Hematopoietic multipotent progenitor cell treated with erythropoietin and hydrocortisone succinate and interleukin-3 and kit ligand, for 15 days (in vitro differentiated cells): ENCODE measurements around the gene TNNT3.

Experiments
- DNase-seq: peaks from one replicate; pipeline ENCODE4 v3.0.0-alpha.2; 2015; ENCODE audit warnings: low spot score

Gene TNNT3

GRCh38 chr11:1896923-1897322 is 22.6 kb upstream of the TNNT3 start:
- no peak for DNase-seq

- DNase-seq, result peak; percentile 23
Measured at GRCh38 chr11:1899090-1899489, 20.4 kb upstream of the TNNT3 start.

GRCh38 chr11:1899686-1900085 is 19.8 kb upstream of the TNNT3 start:
- DNase-seq, result no peak

GRCh38 chr11:1906181-1906580 is 13.3 kb upstream of the TNNT3 start:
- no peak for DNase-seq

GRCh38 chr11:1906611-1907423 is 12.7 kb upstream of the TNNT3 start:
- DNase-seq, result no peak

- no peak for DNase-seq
Measured at GRCh38 chr11:1908618-1909017, 10.9 kb upstream of the TNNT3 start.

GRCh38 chr11:1909524-1909923 is 10.0 kb upstream of the TNNT3 start:
- no peak for DNase-seq

GRCh38 chr11:1912289-1912878 is 7.1 kb upstream of the TNNT3 start:
- no peak for DNase-seq

- DNase-seq, result no peak
Measured at GRCh38 chr11:1913271-1914060, 6.0 kb upstream of the TNNT3 start.

GRCh38 chr11:1915795-1916131 is 3.7 kb upstream of the TNNT3 start:
- DNase-seq, result no peak

GRCh38 chr11:1916132-1916985 is 3.1 kb upstream of the TNNT3 start:
- no peak for DNase-seq

GRCh38 chr11:1916986-1917522 is 2.4 kb upstream of the TNNT3 start:
- DNase-seq, result no peak

- DNase-seq, result no peak
Measured at GRCh38 chr11:1917523-1918435, 1.7 kb upstream of the TNNT3 start.

- no peak for DNase-seq
Measured at GRCh38 chr11:1918436-1919315, 827 bp upstream of the TNNT3 start.

- DNase-seq, result no peak
Measured at GRCh38 chr11:1920128-1920908, 815 bp downstream of the TNNT3 start.

GRCh38 chr11:1920909-1921573 is 1.5 kb downstream of the TNNT3 start:
- DNase-seq, result no peak

GRCh38 chr11:1921574-1922141 is 2.2 kb downstream of the TNNT3 start:
- no peak for DNase-seq

GRCh38 chr11:1922481-1923081 is 3.1 kb downstream of the TNNT3 start:
- DNase-seq, result no peak
